Trophoblast cell (in vitro differentiated cells and primary cell): ENCODE data around the gene LDLRAD3.

Experiments used
- DNase-seq, 2 donors: peaks; one replicate each; pipeline ENCODE4 v3.0.0-alpha.2; 2016
- H2AFZ ChIP-seq: 2 replicates; pipeline ENCODE4 v1.6.1; 2013; ENCODE audit warnings: low read length, moderate library complexity, mild to moderate bottlenecking; ENCODE audit not compliant: insufficient read depth, poor library complexity
- H2AK5ac ChIP-seq: 2 replicates; pipeline ENCODE4 v1.6.1; 2013; ENCODE audit warnings: mild to moderate bottlenecking, low read length
- H2BK120ac ChIP-seq: 2 replicates; pipeline ENCODE4 v1.6.1; 2013; ENCODE audit warnings: low read length, mild to moderate bottlenecking, moderate library complexity; ENCODE audit not compliant: insufficient read depth, poor library complexity
- H2BK12ac ChIP-seq: 2 replicates; pipeline ENCODE4 v1.6.1; 2013; ENCODE audit warnings: mild to moderate bottlenecking, low read length, moderate library complexity
- H2BK5ac ChIP-seq: 2 replicates; pipeline ENCODE4 v1.6.1; 2013; ENCODE audit warnings: low read length, low read depth, moderate library complexity, mild to moderate bottlenecking; ENCODE audit not compliant: poor library complexity
- H3K14ac ChIP-seq: 2 replicates; pipeline ENCODE4 v1.6.1; 2013; ENCODE audit warnings: mild to moderate bottlenecking, low read length
- H3K18ac ChIP-seq: 2 replicates; pipeline ENCODE4 v1.6.1; 2013; ENCODE audit warnings: mild to moderate bottlenecking, low read length
- H3K23ac ChIP-seq: 2 replicates; pipeline ENCODE4 v1.6.1; 2013; ENCODE audit warnings: low read length
- H3K27ac ChIP-seq: 2 replicates; pipeline ENCODE4 v1.5.1; 2013; ENCODE audit warnings: low read depth, mild to moderate bottlenecking, inconsistent platforms, low read length, moderate library complexity
- H3K27me3 ChIP-seq: 2 replicates; pipeline ENCODE4 v1.6.1; 2013; ENCODE audit warnings: inconsistent platforms, mild to moderate bottlenecking, low read length, moderate library complexity; ENCODE audit not compliant: insufficient read depth
- H3K36me3 ChIP-seq, 2 experiments: 1 replicate in 1 of 2; 2 replicates in 1 of 2; pipeline ENCODE4 v1.6.1; 2013; ENCODE audit warnings: low read length in 2 of 2, mild to moderate bottlenecking in 2 of 2, moderate library complexity in 1 of 2; ENCODE audit not compliant: insufficient read depth in 2 of 2, control insufficient read depth in 1 of 2
- H3K4ac ChIP-seq: 2 replicates; pipeline ENCODE4 v1.6.1; 2013; ENCODE audit warnings: low read depth, mild to moderate bottlenecking, low read length, moderate library complexity
- H3K4me1 ChIP-seq, 2 experiments: 1 replicate in 1 of 2; 2 replicates in 1 of 2; pipeline ENCODE4 v1.6.1; 2013; ENCODE audit warnings: low read length in 2 of 2, mild to moderate bottlenecking in 2 of 2, moderate library complexity in 1 of 2; ENCODE audit not compliant: insufficient read depth in 2 of 2, control insufficient read depth in 1 of 2
- H3K4me2 ChIP-seq: 2 replicates; pipeline ENCODE4 v1.6.1; 2013; ENCODE audit warnings: inconsistent platforms, mild to moderate bottlenecking, low read length, moderate library complexity
- H3K4me3 ChIP-seq: 2 replicates; pipeline ENCODE4 v1.5.1; 2013; ENCODE audit warnings: mild to moderate bottlenecking, low read depth, low read length, inconsistent platforms
- H3K79me1 ChIP-seq: one replicate; pipeline ENCODE4 v1.6.1; 2013; ENCODE audit warnings: low read length
- H3K79me2 ChIP-seq: 2 replicates; pipeline ENCODE4 v1.6.1; 2013; ENCODE audit warnings: low read length, mild to moderate bottlenecking; ENCODE audit not compliant: control insufficient read depth, insufficient read depth, poor library complexity
- H3K9ac ChIP-seq: 2 replicates; pipeline ENCODE4 v1.6.1; 2013; ENCODE audit warnings: mild to moderate bottlenecking, low read length
- H3K9me3 ChIP-seq: 2 replicates; pipeline ENCODE4 v1.6.1; 2013; ENCODE audit warnings: low read depth, mild to moderate bottlenecking, control low read depth, inconsistent platforms, low read length; ENCODE audit not compliant: insufficient read depth
- H4K12ac ChIP-seq: 2 replicates; pipeline ENCODE4 v1.6.1; 2013; ENCODE audit warnings: low read depth, mild to moderate bottlenecking, low read length, moderate library complexity
- H4K8ac ChIP-seq: 2 replicates; pipeline ENCODE4 v1.6.1; 2013; ENCODE audit warnings: low read depth, mild to moderate bottlenecking, low read length, moderate library complexity
- H4K91ac ChIP-seq: one replicate; pipeline ENCODE4 v1.6.1; 2013; ENCODE audit warnings: low read depth, mild to moderate bottlenecking, low read length, moderate library complexity
- WGBS: extraction: QIAGEN DNeasy Blood & Tissue Kit; methylation state at CpG from one replicate; pipeline ENCODE4 v1.1.7; 2013; ENCODE audit warnings: missing lambda C conversion rate; ENCODE audit not compliant: insufficient read length, insufficient coverage; ENCODE audit errors: extremely low coverage; 5-methylcytosine and 5-hydroxymethylcytosine counted together

The LDLRAD3 gene

GRCh38 chr11:36139767-36140166, 195.9 kb downstream of the LDLRAD3 start:
- Histone ChIP-seq H3K27ac (no peak overlapping the region), H3K27me3 (no peaks in the 10 kb centered on the region), H3K9me3 (no peaks in the 10 kb centered on the region), H3K18ac (no peak overlapping the region), H2BK5ac (no peak overlapping the region), H3K4me1 (peaks cover 2 to 9% of the 10 kb centered on the region in 2 experiments), H3K4me2 (no peak overlapping the region), H3K36me3 (no peaks in the 10 kb centered on the region), H3K14ac (no peak overlapping the region), H3K9ac (no peak overlapping the region), H4K8ac (no peak overlapping the region), H3K4me3 (no peak overlapping the region), H4K12ac (no peak overlapping the region), H2BK12ac (no peak overlapping the region), H4K91ac (no peak overlapping the region), H3K79me1 (peaks cover 6% of the 10 kb centered on the region), H3K79me2 (no peaks in the 10 kb centered on the region), H2AK5ac (no peak overlapping the region), H2AFZ (no peak overlapping the region), H2BK120ac (no peak overlapping the region), H3K4ac (no peak overlapping the region), H3K23ac (no peak overlapping the region)
- DNase-seq, result no peak
- WGBS, result no CpG with 5 or more reads among the region's 3 CpGs

- no peak overlapping the region for H2BK5ac ChIP-seq
- no peak overlapping the region for H3K23ac ChIP-seq
- H2BK12ac ChIP-seq, result no peak overlapping the region
- no peak overlapping the region for H4K8ac ChIP-seq
- H3K27me3 ChIP-seq, result no peaks in the 10 kb centered on the region
- no peak overlapping the region for H4K12ac ChIP-seq
- H3K9ac ChIP-seq, result no peak overlapping the region
- H3K4ac ChIP-seq, result no peak overlapping the region
- H2BK120ac ChIP-seq, result no peak overlapping the region
- no peak overlapping the region for H3K14ac ChIP-seq
- H3K18ac ChIP-seq, result no peak overlapping the region
- peaks cover 2% of the 10 kb centered on the region for H3K79me1 ChIP-seq
- H3K4me3 ChIP-seq, result no peak overlapping the region
- no peaks in the 10 kb centered on the region for H3K9me3 ChIP-seq
- no peaks in the 10 kb centered on the region for H3K36me3 ChIP-seq
- no peak overlapping the region for H2AFZ ChIP-seq
- no peaks in the 10 kb centered on the region for H3K79me2 ChIP-seq
- no peak for DNase-seq
- WGBS, result no CpG with 5 or more reads among the region's 12 CpGs
- peaks cover 2 to 6% of the 10 kb centered on the region in 2 experiments for H3K4me1 ChIP-seq
- H2AK5ac ChIP-seq, result no peak overlapping the region
- no peak overlapping the region for H3K27ac ChIP-seq
- H3K4me2 ChIP-seq, result no peak overlapping the region
- no peak overlapping the region for H4K91ac ChIP-seq
These were observed 197.5 kb downstream of the LDLRAD3 start for GRCh38 chr11:36141196-36141953.

DNA sequence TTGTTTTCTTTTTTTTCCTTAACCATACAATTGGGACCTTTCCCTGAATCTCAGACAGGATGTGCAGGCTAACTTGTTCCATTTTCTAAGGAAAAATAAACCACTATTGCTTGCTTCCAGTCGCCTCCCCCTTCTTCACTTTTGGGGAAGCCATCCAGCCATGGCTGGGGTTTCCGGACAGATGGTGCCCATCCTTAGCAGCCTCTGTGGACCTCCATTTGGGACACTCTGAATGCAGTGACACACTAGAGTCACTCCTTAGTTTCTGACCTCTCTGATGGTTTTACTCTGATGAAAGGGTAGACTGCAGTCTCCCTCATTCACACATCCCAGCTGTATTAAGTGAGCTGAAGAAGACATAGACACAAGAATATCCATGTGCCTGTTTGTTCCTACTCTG, 198.1 kb downstream of the LDLRAD3 start:
- no peak overlapping the region for H3K4me3 ChIP-seq
- H3K4me2 ChIP-seq, result no peak overlapping the region
- WGBS, result no CpG with 5 or more reads among the region's 2 CpGs
- no peaks in the 10 kb centered on the region for H3K27me3 ChIP-seq
- H3K14ac ChIP-seq, result no peak overlapping the region
- H3K18ac ChIP-seq, result no peak overlapping the region
- no peak overlapping the region for H2AK5ac ChIP-seq
- H4K12ac ChIP-seq, result no peak overlapping the region
- no peak overlapping the region for H3K4ac ChIP-seq
- no peak overlapping the region for H3K23ac ChIP-seq
- no peak overlapping the region for H2AFZ ChIP-seq
- DNase-seq, result no peak
- no peaks in the 10 kb centered on the region for H3K9me3 ChIP-seq
- H2BK5ac ChIP-seq, result no peak overlapping the region
- peak overlapping the region; percentile 48 for H4K91ac ChIP-seq
- no peak overlapping the region for H2BK120ac ChIP-seq
- peaks cover 4% of the 10 kb centered on the region for H3K79me1 ChIP-seq
- H3K9ac ChIP-seq, result no peak overlapping the region
- peak overlapping the region; percentile 59 for H2BK12ac ChIP-seq
- no peaks in the 10 kb centered on the region for H3K36me3 ChIP-seq
- no peaks in the 10 kb centered on the region for H3K79me2 ChIP-seq
- H3K4me1 ChIP-seq, result peaks cover 2 to 6% of the 10 kb centered on the region in 2 experiments
- peak overlapping the region; percentile 19 for H3K27ac ChIP-seq
- H4K8ac ChIP-seq, result no peak overlapping the region

- H4K91ac ChIP-seq, result no peak overlapping the region
These were observed 198.6 kb downstream of the LDLRAD3 start for GRCh38 chr11:36142439-36142838.

More at GRCh38 chr11:36142439-36142838, 198.6 kb downstream of the LDLRAD3 start:
- no peak overlapping the region for H3K4me3 ChIP-seq
- H3K27ac ChIP-seq, result no peak overlapping the region
- no peaks in the 10 kb centered on the region for H3K36me3 ChIP-seq
- H3K4ac ChIP-seq, result no peak overlapping the region
- H2BK120ac ChIP-seq, result no peak overlapping the region
- H3K14ac ChIP-seq, result no peak overlapping the region
- H2AFZ ChIP-seq, result no peak overlapping the region
- H2BK12ac ChIP-seq, result no peak overlapping the region
- no peaks in the 10 kb centered on the region for H3K9me3 ChIP-seq
- H2BK5ac ChIP-seq, result no peak overlapping the region
- H3K4me1 ChIP-seq, result peaks cover 2 to 6% of the 10 kb centered on the region in 2 experiments
- no CpG with 5 or more reads among the region's 8 CpGs for WGBS
- no peak overlapping the region for H2AK5ac ChIP-seq
- no peak overlapping the region for H3K4me2 ChIP-seq
- H3K27me3 ChIP-seq, result no peaks in the 10 kb centered on the region
- peaks cover 4% of the 10 kb centered on the region for H3K79me1 ChIP-seq
- H3K23ac ChIP-seq, result no peak overlapping the region
- DNase-seq, result no peak
- H3K9ac ChIP-seq, result no peak overlapping the region
- H4K12ac ChIP-seq, result no peak overlapping the region
- no peaks in the 10 kb centered on the region for H3K79me2 ChIP-seq
- no peak overlapping the region for H3K18ac ChIP-seq
- H4K8ac ChIP-seq, result no peak overlapping the region
